Mesodermal cell (in vitro differentiated cells): ENCODE data around the gene SOCS1.

Experiments
- H3K27ac ChIP-seq: 2 replicates; pipeline ENCODE4 v1.7.0; 2013; ENCODE audit warnings: mild to moderate bottlenecking, low read depth, low read length, moderate library complexity; ENCODE audit not compliant: severe bottlenecking
- H3K36me3 ChIP-seq: 2 replicates; pipeline ENCODE4 v1.7.1; 2013; ENCODE audit warnings: mild to moderate bottlenecking, low read length, moderate library complexity; ENCODE audit not compliant: control insufficient read depth, insufficient read depth
- H3K4me1 ChIP-seq: one replicate; pipeline ENCODE4 v1.7.1; 2013; ENCODE audit warnings: mild to moderate bottlenecking, low read length; ENCODE audit not compliant: insufficient read depth, control insufficient read depth, poor library complexity, severe bottlenecking
- H3K4me3 ChIP-seq: 2 replicates; pipeline ENCODE4 v1.7.0; 2013; ENCODE audit warnings: low read length, control low read depth, mild to moderate bottlenecking; ENCODE audit not compliant: insufficient read depth, poor library complexity, severe bottlenecking; ENCODE audit errors: extremely low read depth
- H3K9me3 ChIP-seq: 2 replicates; pipeline ENCODE4 v1.7.1; 2013; ENCODE audit warnings: mild to moderate bottlenecking, low read length, moderate library complexity; ENCODE audit not compliant: control insufficient read depth
- WGBS, 2 experiments: methylation state at CpG; one replicate each; pipeline ENCODE4 v1.1.5; 2013; ENCODE audit warnings: missing lambda C conversion rate in 2 of 2; ENCODE audit not compliant: insufficient coverage in 2 of 2; 5-methylcytosine and 5-hydroxymethylcytosine counted together

Gene SOCS1

GRCh38 chr16:11258553-11259492 lies 2.8 kb upstream of the SOCS1 start:
- Histone ChIP-seq H3K27ac (no peak overlapping the region), H3K9me3 (no peaks in the 10 kb centered on the region), H3K4me1 (peaks cover 6% of the 10 kb centered on the region), H3K4me3 (no peak overlapping the region), H3K36me3 (peaks cover 4% of the 10 kb centered on the region)
- WGBS, 2 experiments, result 94% methylated on average over 13 to 14 of the region's 15 CpGs

GRCh38 chr16:11257131-11257938 lies 1.3 kb upstream of the SOCS1 start:
- peaks cover 10% of the 10 kb centered on the region for H3K36me3 ChIP-seq
- H3K27ac ChIP-seq, result no peak overlapping the region
- H3K4me1 ChIP-seq, result peaks cover 12% of the 10 kb centered on the region
- peak overlapping the region; percentile 70 for H3K4me3 ChIP-seq
- no peaks in the 10 kb centered on the region for H3K9me3 ChIP-seq
- WGBS, 2 experiments, result 39 to 47% methylated on average over 12 to 13 of the region's 21 CpGs

- Histone ChIP-seq H3K4me1 (peaks cover 12% of the 10 kb centered on the region), H3K27ac (peak overlapping the region; percentile 81)
- 2 to 3% methylated on average over 24 to 30 of the region's 32 CpGs for WGBS, 2 experiments
Observed at GRCh38 chr16:11256661-11257130, 692 bp upstream of the SOCS1 start.

GRCh38 chr16:11254913-11255736 lies 879 bp downstream of the SOCS1 start:
- peak overlapping the region; percentile 71 for H3K27ac ChIP-seq
- 1% methylated on average over 65 to 103 of the region's 105 CpGs for WGBS, 2 experiments

More at GRCh38 chr16:11256661-11257130, 692 bp upstream of the SOCS1 start:
- H3K9me3 ChIP-seq, result no peaks in the 10 kb centered on the region
- peaks cover 10% of the 10 kb centered on the region for H3K36me3 ChIP-seq
- H3K4me3 ChIP-seq, result peak overlapping the region; percentile 70

DNA sequence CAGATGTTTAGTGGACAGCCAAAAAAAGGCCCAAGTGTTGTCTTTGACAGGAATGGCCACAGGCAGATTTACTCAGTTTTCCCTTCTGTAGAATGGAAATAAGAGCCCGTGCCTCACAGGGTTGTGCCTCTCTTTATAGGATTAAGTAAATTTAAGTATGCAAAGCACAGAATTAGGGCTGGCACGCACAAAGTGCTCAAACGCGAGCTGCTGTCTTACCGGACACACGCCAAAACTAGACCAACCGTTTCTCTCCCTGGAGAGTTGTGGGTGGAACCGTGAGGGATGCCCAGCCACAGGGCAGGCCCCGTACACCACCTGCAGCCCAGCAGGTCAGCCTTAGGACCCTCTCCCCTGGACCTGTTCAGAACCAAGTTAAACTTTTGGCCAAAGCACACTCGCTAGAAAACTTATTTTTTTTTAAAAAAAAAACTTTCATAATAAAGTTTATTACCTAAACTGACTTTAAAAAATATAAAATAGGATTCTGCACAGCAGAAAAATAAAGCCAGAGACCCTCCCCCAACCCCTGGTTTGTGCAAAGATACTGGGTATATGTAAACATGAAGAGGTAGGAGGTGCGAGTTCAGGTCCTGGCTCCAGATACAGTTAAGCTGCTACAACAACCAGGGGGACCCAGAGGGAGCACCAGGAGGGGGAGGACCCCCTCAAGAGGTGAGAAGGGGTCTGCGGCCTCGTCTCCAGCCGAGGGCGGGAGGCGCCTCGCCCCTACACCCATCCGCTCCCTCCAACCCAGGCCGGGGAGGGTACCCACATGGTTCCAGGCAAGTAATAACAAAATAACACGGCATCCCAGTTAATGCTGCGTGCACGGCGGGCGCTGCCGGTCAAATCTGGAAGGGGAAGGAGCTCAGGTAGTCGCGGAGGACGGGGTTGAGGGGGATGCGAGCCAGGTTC lies 1.8 kb downstream of the SOCS1 start:
- Histone ChIP-seq H3K9me3 (no peaks in the 10 kb centered on the region), H3K27ac (no peak overlapping the region), H3K4me3 (peak overlapping the region; percentile 70), H3K4me1 (peaks cover 12% of the 10 kb centered on the region), H3K36me3 (peaks cover 10% of the 10 kb centered on the region)
- 36 to 51% methylated on average over 16 to 19 of the region's 29 CpGs for WGBS, 2 experiments

More at GRCh38 chr16:11254913-11255736, 879 bp downstream of the SOCS1 start:
- no peaks in the 10 kb centered on the region for H3K9me3 ChIP-seq
- peak overlapping the region; percentile 70 for H3K4me3 ChIP-seq
- peaks cover 10% of the 10 kb centered on the region for H3K36me3 ChIP-seq
- H3K4me1 ChIP-seq, result peaks cover 12% of the 10 kb centered on the region

DNA sequence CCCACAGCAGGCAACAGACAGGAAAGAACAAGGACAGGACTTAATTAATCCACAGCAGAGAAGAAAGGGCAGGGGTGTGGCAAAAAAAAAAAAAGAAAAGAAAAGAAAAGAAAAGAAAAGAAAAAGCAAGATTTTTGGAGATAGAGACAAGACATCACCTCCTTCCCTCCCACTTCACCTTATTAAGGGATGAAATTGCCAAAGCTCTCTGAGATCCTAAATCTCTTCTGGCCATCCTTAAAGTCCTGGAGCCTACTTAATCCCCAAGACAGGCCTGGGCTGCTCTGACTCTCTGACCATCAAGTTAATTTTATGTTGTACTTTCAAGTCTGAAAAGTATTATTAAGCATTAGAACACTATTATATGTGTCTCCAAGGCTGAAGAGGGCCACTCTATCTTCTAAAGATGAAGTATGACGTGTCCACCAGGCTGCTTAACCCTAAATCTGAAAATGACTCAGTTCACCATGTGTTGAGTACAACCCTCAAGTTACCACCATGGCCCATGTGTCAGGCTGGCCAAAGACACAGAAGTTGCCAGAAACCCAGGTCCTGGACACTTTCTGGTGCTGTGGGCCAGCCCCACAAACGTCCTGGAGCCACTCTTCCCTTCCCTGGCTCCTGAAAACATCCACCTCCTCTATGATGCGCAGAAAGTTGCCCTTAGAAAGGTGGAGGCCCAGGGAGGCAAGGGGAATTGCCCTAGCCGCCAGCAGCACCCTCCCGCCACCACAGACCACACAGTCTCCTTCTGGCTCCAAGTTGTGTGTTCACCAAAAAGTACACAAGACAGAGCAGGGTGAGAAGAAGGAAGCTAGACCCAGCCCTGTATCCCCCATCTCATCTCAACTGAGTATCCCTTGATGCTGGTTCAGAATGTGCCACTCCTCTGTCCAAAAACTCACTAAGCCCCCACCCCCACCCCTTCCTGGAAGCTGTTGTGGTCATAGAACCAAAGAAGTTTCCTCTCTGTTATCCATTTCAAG lies 2.7 kb downstream of the SOCS1 start:
- Histone ChIP-seq H3K9me3 (no peaks in the 10 kb centered on the region), H3K4me3 (peak overlapping the region; percentile 70), H3K27ac (no peak overlapping the region), H3K4me1 (peaks cover 12% of the 10 kb centered on the region), H3K36me3 (peaks cover 10% of the 10 kb centered on the region)
- WGBS, 2 experiments, result 68 to 88% methylated on average over 1 to 4 of the region's 5 CpGs

- H3K4me3 ChIP-seq, result no peak overlapping the region
- H3K4me1 ChIP-seq, result peaks cover 12% of the 10 kb centered on the region
- 85 to 91% methylated on average over 7 of the region's 8 CpGs for WGBS, 2 experiments
- H3K27ac ChIP-seq, result no peak overlapping the region
- peaks cover 10% of the 10 kb centered on the region for H3K36me3 ChIP-seq
- H3K9me3 ChIP-seq, result no peaks in the 10 kb centered on the region
Observed at GRCh38 chr16:11252482-11252931, 3.5 kb downstream of the SOCS1 start.

DNA sequence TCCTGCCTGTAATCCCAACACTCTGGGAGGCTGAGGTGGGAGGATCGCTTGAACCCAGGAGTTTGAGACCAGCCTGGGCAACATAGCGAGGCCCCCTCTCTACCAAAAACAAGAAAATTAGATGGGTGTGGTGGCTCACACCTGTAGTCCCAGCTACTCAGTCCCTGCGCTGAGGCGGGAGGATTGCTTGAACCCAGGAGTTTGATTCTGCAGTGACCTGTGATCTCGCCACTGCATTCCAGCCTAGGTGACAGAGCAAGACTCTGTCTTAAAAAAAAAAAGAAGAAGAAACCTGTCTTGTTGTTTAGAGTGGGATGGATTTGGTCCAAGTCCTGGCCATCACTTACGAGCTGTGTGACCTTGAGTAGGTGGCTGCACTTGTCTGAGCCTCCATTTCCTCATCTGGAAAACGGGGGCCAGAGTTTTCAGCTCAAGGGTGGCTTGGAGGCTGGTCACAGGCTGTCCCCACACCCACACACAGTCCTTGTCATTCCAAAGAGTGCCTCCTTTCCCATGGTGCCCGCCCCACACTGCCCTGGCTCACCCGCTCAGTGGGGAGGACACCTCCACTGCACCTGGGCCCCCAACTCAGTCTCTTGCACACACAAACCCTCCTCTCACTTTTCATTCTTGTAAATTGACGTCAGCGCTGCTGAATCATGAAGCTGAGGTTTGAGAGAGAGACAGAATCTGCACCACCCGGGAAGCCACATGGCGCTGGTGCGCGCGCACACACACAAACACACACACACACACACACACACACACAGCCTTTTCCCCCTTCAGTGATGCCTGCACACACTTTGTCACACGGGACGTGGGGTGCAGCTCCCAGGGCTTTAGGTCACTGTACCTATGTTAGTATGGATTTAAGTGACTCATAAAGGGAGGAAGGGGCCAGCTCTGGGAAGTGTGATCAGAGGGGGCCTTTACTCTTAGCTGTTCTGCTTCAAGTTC lies 4.2 kb downstream of the SOCS1 start:
- no peak overlapping the region for H3K4me3 ChIP-seq
- peaks cover 8% of the 10 kb centered on the region for H3K4me1 ChIP-seq
- H3K9me3 ChIP-seq, result no peaks in the 10 kb centered on the region
- peaks cover 10% of the 10 kb centered on the region for H3K36me3 ChIP-seq
- H3K27ac ChIP-seq, result no peak overlapping the region
- WGBS, 2 experiments, result 87 to 95% methylated on average over 8 of the region's 18 CpGs
